ENCODE data around the gene ZNF334. TPM values are rescaled to one million over a fixed set of nuclear protein-coding genes. Genes with fewer than 3 reads are reported as not detected.
A peak's percentile ranks its signal among the peaks of the same experiment; 100 is the strongest.

The ZNF334 gene
- total and polyA plus RNA-seq, 4 experiments from 2014 or later = 0.14 TPM; not detected in 3

DNA sequence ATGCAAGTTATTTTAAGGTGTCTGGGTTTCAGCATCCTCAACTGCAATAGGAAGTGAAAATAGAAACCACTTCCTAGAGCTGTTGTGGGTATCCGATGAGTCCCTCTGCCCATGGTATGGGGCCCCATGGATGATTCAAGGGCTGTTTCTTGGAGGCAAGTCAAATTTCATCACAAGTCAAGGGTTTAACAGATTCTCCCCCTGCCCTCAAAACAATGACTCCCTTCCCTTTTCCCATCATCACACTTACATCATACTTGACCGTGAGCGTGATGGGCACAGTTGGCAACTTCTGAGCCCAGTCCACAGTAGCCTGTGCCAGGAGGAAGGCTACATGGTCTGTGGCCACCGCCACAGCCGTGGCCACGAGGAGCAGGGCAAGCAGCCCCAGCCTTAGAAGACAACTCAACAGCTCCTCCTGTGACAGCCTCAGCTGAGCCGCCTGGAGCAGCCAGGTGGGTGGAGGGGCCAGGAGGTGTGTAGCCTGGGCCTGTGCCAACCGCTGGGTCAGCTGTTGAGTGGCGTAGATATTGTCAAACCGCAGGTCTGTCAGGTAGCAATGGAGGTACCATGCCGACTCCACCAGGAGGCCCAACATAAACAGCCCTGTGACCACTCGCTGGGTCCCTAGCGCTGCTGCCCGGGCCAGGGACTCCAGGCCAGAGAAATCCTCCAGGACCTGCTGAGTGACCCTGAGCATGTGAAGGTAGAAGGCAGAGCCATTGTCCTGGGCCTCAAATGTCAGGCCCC, 31.9 kb upstream of the ZNF334 start:
- Histone ChIP-seq H3K4me1 (ENCODE audit: insufficient read depth, low read length) (peaks cover 20% of the 10 kb centered on the region), H3K27me3 (ENCODE audit: insufficient read depth, low read length) (no peaks in the 10 kb centered on the region), H3K9me3 (ENCODE audit: control insufficient read depth in 1 of 2, low read length in 2 of 2) (no peaks in the 10 kb centered on the region), H3K4me3 (ENCODE audit: low read length in 2 of 2) (no peak overlapping the region), H3K36me3 (ENCODE audit: insufficient read depth, low read length) (no peaks in the 10 kb centered on the region), H3K27ac (ENCODE audit: low read depth, low read length) (no peak overlapping the region)
- CTCF ChIA-PET (ENCODE audit: partially characterized antibody) = no interaction called here
- Mint-ChIP-seq H3K27ac (no peak overlapping the region), H3K9me3 (no peaks in the 10 kb centered on the region), H3K36me3 (no peaks in the 10 kb centered on the region), H3K4me1 (peaks cover 4 to 7% (median 6%) of the 10 kb centered on the region in 4 donors), H3K27me3 (peaks cover 0 to 3% of the 10 kb centered on the region in 2 donors), H3K4me3 (peak overlapping the region in 2 of 8 donors; percentile 9 to 52)
- intact Hi-C loops (cut with micrococcal nuclease) = no loop called here
- POLR2A ChIA-PET (ENCODE audit: partially characterized antibody) = no interaction called here
- no peak for DNase-seq

DNA sequence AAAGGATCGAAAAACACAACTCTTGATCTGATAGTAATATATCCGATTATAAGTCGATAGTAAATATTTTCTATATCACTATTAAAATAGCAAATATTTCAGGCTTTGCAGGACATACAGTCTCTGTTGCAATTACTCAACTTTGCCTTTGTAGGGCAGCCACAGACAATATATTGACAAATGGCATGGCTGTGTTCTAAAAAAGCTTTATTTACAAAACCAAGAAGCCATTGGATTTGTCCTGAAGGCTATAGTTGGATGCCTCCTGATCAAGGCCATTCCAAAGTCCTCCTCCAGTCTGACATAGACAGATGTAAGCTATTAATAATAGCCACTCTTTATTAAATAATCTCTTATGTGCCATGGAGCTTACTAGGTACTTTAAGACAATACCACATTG, 31.2 kb upstream of the ZNF334 start:
- DNase-seq = no peak
- POLR2A ChIA-PET (ENCODE audit: partially characterized antibody) = no interaction called here
- H3K9me3 Mint-ChIP-seq = no peaks in the 10 kb centered on the region
- peaks cover 20% of the 10 kb centered on the region for H3K4me1 ChIP-seq (ENCODE audit: insufficient read depth, low read length)
- H3K27me3 ChIP-seq (ENCODE audit: insufficient read depth, low read length) = no peaks in the 10 kb centered on the region
- H3K27me3 Mint-ChIP-seq = peaks cover 0 to 3% of the 10 kb centered on the region in 2 donors
- intact Hi-C loops (cut with micrococcal nuclease) = no loop called here
- no peaks in the 10 kb centered on the region for H3K36me3 ChIP-seq (ENCODE audit: insufficient read depth, low read length)
- peaks cover 4 to 7% (median 6%) of the 10 kb centered on the region in 4 donors for H3K4me1 Mint-ChIP-seq
- no peak overlapping the region for H3K4me3 ChIP-seq (ENCODE audit: low read length in 2 of 2)
- H3K27ac Mint-ChIP-seq = no peak overlapping the region
- H3K9me3 ChIP-seq (ENCODE audit: control insufficient read depth in 1 of 2, low read length in 2 of 2) = no peaks in the 10 kb centered on the region
- H3K27ac ChIP-seq (ENCODE audit: low read depth, low read length) = no peak overlapping the region
- H3K36me3 Mint-ChIP-seq = no peaks in the 10 kb centered on the region
- no peak overlapping the region for H3K4me3 Mint-ChIP-seq
- CTCF ChIA-PET (ENCODE audit: partially characterized antibody) = no interaction called here

DNA sequence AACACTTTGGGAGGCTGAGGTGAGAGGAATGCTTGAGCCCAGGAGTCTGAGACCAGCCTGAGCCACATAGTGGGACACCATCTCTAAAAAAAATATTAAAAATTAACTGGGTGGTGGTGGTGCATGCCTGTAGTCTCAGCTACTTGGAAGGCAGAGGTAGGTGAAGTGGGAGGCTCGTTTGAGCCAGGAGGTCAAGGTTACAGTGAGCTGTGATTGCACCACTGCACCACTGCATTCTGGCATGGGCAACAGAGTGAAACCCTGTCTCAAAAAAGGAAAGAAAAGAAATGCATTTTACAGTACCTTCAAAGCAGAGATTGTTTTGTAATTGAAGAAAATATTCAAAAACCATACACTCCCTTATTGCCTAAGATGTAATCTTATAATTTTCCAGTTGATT, 30.6 kb upstream of the ZNF334 start:
- Mint-ChIP-seq H3K27ac (no peak overlapping the region), H3K36me3 (no peaks in the 10 kb centered on the region), H3K27me3 (peaks cover 3 to 4% of the 10 kb centered on the region in 2 donors), H3K4me3 (no peak overlapping the region), H3K9me3 (no peaks in the 10 kb centered on the region), H3K4me1 (peaks cover 4 to 7% (median 6%) of the 10 kb centered on the region in 4 donors)
- no peak for DNase-seq
- H3K27ac ChIP-seq (ENCODE audit: low read depth, low read length) = no peak overlapping the region
- no peak overlapping the region for H3K4me3 ChIP-seq (ENCODE audit: low read length in 2 of 2)
- no peaks in the 10 kb centered on the region for H3K36me3 ChIP-seq (ENCODE audit: insufficient read depth, low read length)
- no peaks in the 10 kb centered on the region for H3K9me3 ChIP-seq (ENCODE audit: control insufficient read depth in 1 of 2, low read length in 2 of 2)
- intact Hi-C loops (cut with micrococcal nuclease) = no loop called here
- H3K4me1 ChIP-seq (ENCODE audit: insufficient read depth, low read length) = peaks cover 20% of the 10 kb centered on the region
- H3K27me3 ChIP-seq (ENCODE audit: insufficient read depth, low read length) = no peaks in the 10 kb centered on the region
- POLR2A ChIA-PET (ENCODE audit: partially characterized antibody) = no interaction called here
- CTCF ChIA-PET (ENCODE audit: partially characterized antibody) = no interaction called here

DNA sequence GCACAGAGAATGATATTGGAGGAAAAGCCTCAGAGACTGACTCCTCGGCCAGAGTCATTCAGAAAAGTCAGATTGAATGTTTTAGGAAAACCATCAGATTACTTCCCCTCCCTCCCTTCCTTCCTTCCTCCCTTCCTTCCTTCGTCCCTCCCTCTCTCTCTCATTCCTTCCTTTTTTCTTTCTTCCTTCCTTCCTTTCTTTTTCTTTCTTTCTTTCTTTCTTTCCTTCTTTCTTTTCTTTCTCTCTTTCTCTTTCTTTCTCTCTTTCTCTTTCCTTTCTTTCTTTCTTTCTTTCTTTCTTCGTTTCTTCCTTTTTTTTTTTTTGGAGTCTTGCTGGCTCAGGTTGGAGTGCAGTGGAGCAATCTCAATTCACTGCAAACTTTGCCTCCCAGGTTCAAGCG, 29.7 kb upstream of the ZNF334 start:
- H3K4me3 ChIP-seq (ENCODE audit: low read length in 2 of 2) = no peak overlapping the region
- no peak overlapping the region for H3K4me3 Mint-ChIP-seq
- no peaks in the 10 kb centered on the region for H3K36me3 Mint-ChIP-seq
- intact Hi-C loops (cut with micrococcal nuclease) = no loop called here
- DNase-seq = no peak
- H3K27ac ChIP-seq (ENCODE audit: low read depth, low read length) = no peak overlapping the region
- H3K9me3 ChIP-seq (ENCODE audit: control insufficient read depth in 1 of 2, low read length in 2 of 2) = no peaks in the 10 kb centered on the region
- no peaks in the 10 kb centered on the region for H3K27me3 ChIP-seq (ENCODE audit: insufficient read depth, low read length)
- ChIA-PET POLR2A (ENCODE audit: partially characterized antibody) (no interaction called here), CTCF (ENCODE audit: partially characterized antibody) (no interaction called here)
- peak overlapping the region in 1 of 7 donors; percentile 44 for H3K27ac Mint-ChIP-seq
- no peaks in the 10 kb centered on the region for H3K36me3 ChIP-seq (ENCODE audit: insufficient read depth, low read length)
- H3K4me1 Mint-ChIP-seq = peaks cover 4 to 7% (median 6%) of the 10 kb centered on the region in 4 donors
- H3K9me3 Mint-ChIP-seq = no peaks in the 10 kb centered on the region
- peaks cover 20% of the 10 kb centered on the region for H3K4me1 ChIP-seq (ENCODE audit: insufficient read depth, low read length)
- peaks cover 3 to 9% of the 10 kb centered on the region in 2 donors for H3K27me3 Mint-ChIP-seq

DNA sequence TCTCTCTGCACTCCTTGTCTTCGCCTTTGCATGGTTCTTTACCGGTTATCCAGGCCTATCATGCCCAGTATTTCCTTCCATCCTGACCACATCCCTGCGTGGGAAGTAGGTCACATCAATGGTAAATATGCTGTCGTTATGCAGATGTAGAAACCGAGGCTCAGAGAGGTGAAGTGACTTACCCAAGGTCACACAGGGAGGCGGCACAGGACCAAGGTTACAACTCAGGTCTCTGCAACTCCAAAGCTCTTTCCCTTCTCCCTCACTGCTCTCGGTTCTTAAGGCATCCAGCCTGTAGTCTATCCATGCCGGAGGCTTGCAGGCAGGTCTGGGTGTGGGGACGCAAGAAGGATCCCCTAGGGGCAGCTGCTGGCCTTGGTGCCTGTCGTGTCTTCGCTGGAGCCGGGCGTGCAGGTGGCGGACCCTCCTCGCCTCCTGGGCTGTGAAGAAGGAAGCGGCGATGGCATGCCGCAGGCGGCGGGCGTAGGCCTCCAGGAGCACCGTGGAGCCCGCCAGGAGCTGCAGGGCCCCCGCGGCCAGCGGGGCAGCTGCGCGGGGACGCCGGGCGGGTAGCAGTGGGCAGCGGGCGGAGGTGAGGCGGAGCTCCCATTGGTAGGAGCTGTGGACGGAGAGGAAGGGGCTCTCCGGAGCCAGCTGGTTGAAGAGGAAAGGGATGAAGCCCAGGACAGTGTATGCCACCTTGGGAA, 28.0 kb upstream of the ZNF334 start:
- POLR2A ChIA-PET (ENCODE audit: partially characterized antibody) = no interaction called here
- Histone ChIP-seq H3K9me3 (ENCODE audit: control insufficient read depth in 1 of 2, low read length in 2 of 2) (no peaks in the 10 kb centered on the region), H3K27me3 (ENCODE audit: insufficient read depth, low read length) (no peaks in the 10 kb centered on the region), H3K4me1 (ENCODE audit: insufficient read depth, low read length) (peaks cover 19% of the 10 kb centered on the region), H3K36me3 (ENCODE audit: insufficient read depth, low read length) (no peaks in the 10 kb centered on the region), H3K4me3 (ENCODE audit: low read length in 2 of 2) (no peak overlapping the region), H3K27ac (ENCODE audit: low read depth, low read length) (no peak overlapping the region)
- Mint-ChIP-seq H3K4me3 (no peak overlapping the region), H3K36me3 (no peaks in the 10 kb centered on the region), H3K27ac (no peak overlapping the region), H3K9me3 (no peaks in the 10 kb centered on the region), H3K27me3 (peaks cover 6 to 15% of the 10 kb centered on the region in 2 donors), H3K4me1 (peaks cover 4 to 7% (median 6%) of the 10 kb centered on the region in 4 donors)
- intact Hi-C loops (cut with micrococcal nuclease) = no loop called here
- CTCF ChIA-PET (ENCODE audit: partially characterized antibody) = interaction anchor here (1.0 kb wide), 1 partner anchor 29 kb away, joined by 4 read pairs; no protein-coding TSS in a partner anchor
- DNase-seq = no peak

DNA sequence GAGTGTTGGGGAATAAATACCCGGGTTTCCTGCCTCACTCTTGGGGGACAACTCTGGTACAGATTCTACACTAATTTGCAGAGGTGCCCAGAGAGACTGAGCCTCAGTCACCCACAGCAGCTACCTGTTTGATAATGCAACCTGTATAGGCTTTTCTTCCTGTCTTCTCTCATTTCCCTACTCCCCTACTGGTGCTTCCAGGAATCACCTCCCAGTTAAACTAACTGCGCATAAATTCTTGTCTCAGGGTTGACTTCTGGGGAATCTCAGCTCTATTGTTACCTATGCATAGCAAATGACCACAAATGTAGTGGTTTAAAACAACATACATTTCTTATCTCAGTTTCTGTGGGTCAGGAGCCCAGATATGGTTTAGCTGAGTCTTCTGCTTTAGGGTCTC, 25.8 kb upstream of the ZNF334 start:
- POLR2A ChIA-PET (ENCODE audit: partially characterized antibody) = no interaction called here
- Mint-ChIP-seq H3K4me3 (no peak overlapping the region), H3K4me1 (no peaks in the 10 kb centered on the region), H3K27me3 (peaks cover 6 to 15% of the 10 kb centered on the region in 2 donors), H3K9me3 (no peaks in the 10 kb centered on the region), H3K36me3 (no peaks in the 10 kb centered on the region), H3K27ac (no peak overlapping the region)
- H3K9me3 ChIP-seq (ENCODE audit: control insufficient read depth in 1 of 2, low read length in 2 of 2) = no peaks in the 10 kb centered on the region
- no peak for DNase-seq
- H3K4me3 ChIP-seq (ENCODE audit: low read length in 2 of 2) = no peak overlapping the region
- intact Hi-C loops (cut with micrococcal nuclease) = no loop called here
- H3K27ac ChIP-seq (ENCODE audit: low read depth, low read length) = no peak overlapping the region
- H3K4me1 ChIP-seq (ENCODE audit: insufficient read depth, low read length) = no peaks in the 10 kb centered on the region
- H3K27me3 ChIP-seq (ENCODE audit: insufficient read depth, low read length) = no peaks in the 10 kb centered on the region
- no peaks in the 10 kb centered on the region for H3K36me3 ChIP-seq (ENCODE audit: insufficient read depth, low read length)
- CTCF ChIA-PET (ENCODE audit: partially characterized antibody) = no interaction called here

DNA sequence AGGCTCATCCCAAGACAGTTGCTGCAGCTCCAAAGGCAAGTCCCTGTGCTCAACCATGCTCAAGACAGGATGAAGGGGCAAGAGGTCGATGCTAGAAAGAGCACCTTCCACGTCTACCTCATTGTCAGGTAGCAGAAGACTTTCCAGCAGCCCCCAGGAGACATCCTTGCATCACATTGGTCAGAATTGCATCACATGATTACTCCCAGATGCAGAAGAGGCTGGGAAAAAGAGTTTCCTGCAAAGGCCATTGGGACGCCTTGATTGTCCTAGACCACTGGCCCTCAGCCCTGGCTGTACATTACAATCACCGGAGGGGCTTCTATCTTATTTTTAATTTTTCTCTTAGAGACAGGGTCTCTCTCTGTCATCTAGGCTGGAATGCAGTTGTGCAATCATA, 17.3 kb upstream of the ZNF334 start:
- no peaks in the 10 kb centered on the region for H3K36me3 ChIP-seq (ENCODE audit: insufficient read depth, low read length)
- no peak overlapping the region for H3K4me3 ChIP-seq (ENCODE audit: low read length in 2 of 2)
- H3K27me3 Mint-ChIP-seq = peaks cover 7 to 11% of the 10 kb centered on the region in 2 donors
- no peaks in the 10 kb centered on the region for H3K9me3 ChIP-seq (ENCODE audit: control insufficient read depth in 1 of 2, low read length in 2 of 2)
- peaks cover 8% of the 10 kb centered on the region for H3K27me3 ChIP-seq (ENCODE audit: insufficient read depth, low read length)
- no peak overlapping the region for H3K4me3 Mint-ChIP-seq
- no peak for DNase-seq
- H3K9me3 Mint-ChIP-seq = no peaks in the 10 kb centered on the region
- intact Hi-C loops (cut with micrococcal nuclease) = no loop called here
- POLR2A ChIA-PET (ENCODE audit: partially characterized antibody) = no interaction called here
- H3K4me1 Mint-ChIP-seq = no peaks in the 10 kb centered on the region
- H3K4me1 ChIP-seq (ENCODE audit: insufficient read depth, low read length) = no peaks in the 10 kb centered on the region
- CTCF ChIA-PET (ENCODE audit: partially characterized antibody) = no interaction called here
- H3K27ac ChIP-seq (ENCODE audit: low read depth, low read length) = no peak overlapping the region
- H3K36me3 Mint-ChIP-seq = no peaks in the 10 kb centered on the region
- no peak overlapping the region for H3K27ac Mint-ChIP-seq

All from CD4-positive, alpha-beta memory T cell (primary cell).